ENCODE data around the gene FBXO11. TPM values are rescaled to one million over a fixed set of nuclear protein-coding genes. Genes with fewer than 3 reads are reported as not detected.
"Not testable (repeated sequence)": the region's sequence is repeated elsewhere in the genome, so short reads cannot be mapped to it uniquely, and the experiment has no call there.

The FBXO11 gene
- total RNA-seq, 2 experiments from 2014 or later: 33.0 to 40.3 TPM

GRCh38 chr2:47897191-47897882, 9.0 kb downstream of the FBXO11 start:
- H3K27ac Mint-ChIP-seq: peak overlapping the region; percentile 77
- intact Hi-C loops (cut with DNase I, micrococcal nuclease); POLR2A ChIA-PET; H3K27me3 Mint-ChIP-seq; H3K4me3 Mint-ChIP-seq; H3K9me3 Mint-ChIP-seq (ENCODE audit: low read depth): not testable (repeated sequence)
- DNase-seq (peak; percentile 30), ATAC-seq (peak; percentile 7)
- H3K4me1 Mint-ChIP-seq: peaks cover 72% of the 10 kb centered on the region
- CTCF ChIA-PET: interaction anchor here (0.8 to 2.4 kb wide), 2 partner anchors 10 to 28 kb away, joined by 4 to 6 read pairs; no protein-coding TSS in a partner anchor
- peaks cover 25% of the 10 kb centered on the region for H3K36me3 Mint-ChIP-seq (ENCODE audit: low read depth)

- intact Hi-C loops (cut with DNase I, micrococcal nuclease): no loop called here
- H3K36me3 Mint-ChIP-seq (ENCODE audit: low read depth): peaks cover 28% of the 10 kb centered on the region
- H3K4me1 Mint-ChIP-seq: peaks cover 73% of the 10 kb centered on the region
- H3K27me3 Mint-ChIP-seq: no peaks in the 10 kb centered on the region
- ChIA-PET CTCF (interaction anchor here (0.8 to 2.4 kb wide), 3 partner anchors 10 to 121 kb away, joined by 3 to 6 read pairs (median 4); no protein-coding TSS in a partner anchor), POLR2A (no interaction called here)
- no peak for ATAC-seq
- peak overlapping the region; percentile 43 for H3K27ac Mint-ChIP-seq
- no peak overlapping the region for H3K4me3 Mint-ChIP-seq
- no peaks in the 10 kb centered on the region for H3K9me3 Mint-ChIP-seq (ENCODE audit: low read depth)
- no peak for DNase-seq
Measured at GRCh38 chr2:47896450-47896968, 9.8 kb downstream of the FBXO11 start.

- H3K27me3 Mint-ChIP-seq: no peaks in the 10 kb centered on the region
- ChIA-PET CTCF (interaction anchor here (0.6 to 2.8 kb wide), 3 partner anchors 8 to 16 kb away, joined by 3 to 10 read pairs (median 4); no protein-coding TSS in a partner anchor), POLR2A (interaction anchor here (0.7 kb wide), 1 partner anchor 186 kb away, joined by 4 read pairs; no protein-coding TSS in a partner anchor)
- DNase-seq (no peak), ATAC-seq (no peak)
- H3K4me1 Mint-ChIP-seq: peaks cover 81% of the 10 kb centered on the region
- intact Hi-C loops (cut with DNase I, micrococcal nuclease): no loop called here
- peaks cover 27% of the 10 kb centered on the region for H3K36me3 Mint-ChIP-seq (ENCODE audit: low read depth)
- no peak overlapping the region for H3K27ac Mint-ChIP-seq
- H3K4me3 Mint-ChIP-seq: no peak overlapping the region
- no peaks in the 10 kb centered on the region for H3K9me3 Mint-ChIP-seq (ENCODE audit: low read depth)
Measured at GRCh38 chr2:47893771-47894170, 12.5 kb downstream of the FBXO11 start.

- Mint-ChIP-seq H3K27ac (peak overlapping the region; percentile 3), H3K9me3 (ENCODE audit: low read depth) (no peaks in the 10 kb centered on the region), H3K4me1 (peaks cover 79% of the 10 kb centered on the region), H3K36me3 (ENCODE audit: low read depth) (peaks cover 21% of the 10 kb centered on the region), H3K4me3 (no peak overlapping the region), H3K27me3 (no peaks in the 10 kb centered on the region)
- POLR2A ChIA-PET: interaction anchor here (0.6 to 0.7 kb wide), 2 partner anchors 204 to 210 kb away, joined by 3 read pairs; no protein-coding TSS in a partner anchor
- CTCF ChIA-PET: interaction anchor here (0.9 to 2.8 kb wide), 3 partner anchors 10 to 21 kb away, joined by 3 to 10 read pairs (median 4); no protein-coding TSS in a partner anchor
- ATAC-seq (no peak), DNase-seq (no peak)
- intact Hi-C loops (cut with DNase I, micrococcal nuclease): no loop called here
Measured at GRCh38 chr2:47892338-47892730, 14.0 kb downstream of the FBXO11 start.

DNA sequence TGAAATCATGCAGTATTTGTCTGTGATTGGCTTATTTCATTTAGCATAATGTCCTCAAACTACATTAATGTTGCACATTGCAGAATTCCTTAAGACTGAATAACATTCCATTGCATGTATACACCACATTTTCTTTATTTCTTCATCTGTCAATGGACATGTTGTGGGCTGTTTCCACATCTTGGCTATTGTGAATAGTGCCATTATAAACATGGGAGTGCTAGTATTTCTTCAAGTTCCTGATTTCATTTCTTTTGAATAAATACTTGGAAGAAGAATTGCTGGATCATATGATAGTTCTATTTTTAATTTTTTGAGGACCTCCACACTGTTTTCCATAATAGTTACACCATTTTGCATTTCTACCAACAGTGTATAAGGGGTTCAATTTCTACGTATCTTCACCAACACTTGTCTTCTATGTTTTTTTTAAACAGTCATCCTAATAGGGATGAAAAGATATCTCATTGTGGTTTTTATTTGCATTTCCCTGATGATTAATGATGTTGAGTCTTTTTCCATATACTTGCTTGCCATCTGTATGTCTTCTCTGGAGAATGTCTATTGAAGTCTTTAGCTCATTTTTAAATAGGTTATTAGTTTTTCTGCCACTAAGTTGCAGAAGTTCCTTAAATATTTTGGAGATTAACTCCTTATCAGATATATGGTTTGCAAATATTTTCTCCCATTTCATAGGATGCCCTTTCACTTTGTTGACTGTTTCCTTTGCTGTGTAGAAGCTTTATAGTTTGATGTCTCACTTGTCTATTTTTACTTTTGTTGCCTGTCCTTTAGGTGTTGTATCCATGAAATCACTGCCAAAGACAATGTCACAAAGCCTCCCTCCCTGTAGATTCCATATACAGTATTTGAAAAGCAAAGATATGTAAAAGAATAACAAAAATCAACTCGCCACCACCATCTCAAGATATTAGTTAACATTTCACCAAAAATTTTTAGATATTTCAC, 14.6 kb downstream of the FBXO11 start:
- ATAC-seq: peak; percentile 9
- Mint-ChIP-seq H3K4me1 (peaks cover 78% of the 10 kb centered on the region), H3K9me3 (ENCODE audit: low read depth) (no peaks in the 10 kb centered on the region), H3K4me3 (no peak overlapping the region), H3K36me3 (ENCODE audit: low read depth) (peaks cover 15% of the 10 kb centered on the region), H3K27ac (peak overlapping the region; percentile 35), H3K27me3 (no peaks in the 10 kb centered on the region)
- ChIA-PET CTCF (interaction anchor here (0.9 to 2.8 kb wide), 3 partner anchors 10 to 20 kb away, joined by 3 to 10 read pairs (median 4); no protein-coding TSS in a partner anchor), POLR2A (interaction anchor here (0.6 to 0.7 kb wide), 2 partner anchors 204 to 209 kb away, joined by 3 read pairs; no protein-coding TSS in a partner anchor)
- intact Hi-C loops (cut with DNase I, micrococcal nuclease): no loop called here
- no peak for DNase-seq

GRCh38 chr2:47890711-47891368, 15.5 kb downstream of the FBXO11 start:
- H3K36me3 Mint-ChIP-seq (ENCODE audit: low read depth): peaks cover 15% of the 10 kb centered on the region
- H3K27ac Mint-ChIP-seq: no peak overlapping the region
- POLR2A ChIA-PET: no interaction called here
- ATAC-seq (peak; percentile 67), DNase-seq (no peak)
- CTCF ChIA-PET: no interaction called here
- H3K4me1 Mint-ChIP-seq: peaks cover 71% of the 10 kb centered on the region
- no peaks in the 10 kb centered on the region for H3K9me3 Mint-ChIP-seq (ENCODE audit: low read depth)
- no peaks in the 10 kb centered on the region for H3K27me3 Mint-ChIP-seq
- H3K4me3 Mint-ChIP-seq: no peak overlapping the region
- intact Hi-C loops (cut with DNase I, micrococcal nuclease): no loop called here

DNA sequence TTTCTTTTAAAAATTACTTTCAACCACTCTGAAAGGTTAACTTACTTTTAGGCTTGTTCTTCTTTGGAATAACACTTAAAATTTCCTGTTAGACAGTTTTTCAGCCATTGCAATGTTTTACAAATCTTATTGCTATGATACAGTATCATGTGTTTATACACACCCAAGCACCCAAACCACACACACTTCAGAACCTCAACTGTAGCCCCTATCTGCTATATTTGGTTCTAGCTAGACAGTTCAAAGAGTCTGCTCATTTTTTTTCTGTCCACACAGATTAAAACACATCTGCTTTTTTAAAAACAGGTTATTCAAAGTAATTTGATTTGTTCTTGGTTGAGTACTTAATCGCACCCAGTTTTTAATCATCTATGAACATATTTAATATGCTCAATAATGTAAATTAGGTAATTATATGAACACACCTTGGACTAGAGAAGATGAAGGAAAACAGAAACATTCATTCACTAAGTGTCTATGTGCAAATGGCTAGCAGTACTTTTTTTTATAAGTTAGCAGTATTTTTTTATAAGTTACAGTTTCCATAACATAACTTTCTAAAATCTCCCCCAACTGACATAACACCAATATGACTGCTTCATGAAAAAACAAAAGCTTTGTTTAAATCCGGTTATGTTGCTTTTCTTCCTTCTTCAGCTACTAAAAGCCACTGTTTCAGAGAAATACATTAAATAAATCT, 17.6 kb downstream of the FBXO11 start:
- H3K36me3 Mint-ChIP-seq (ENCODE audit: low read depth): peaks cover 17% of the 10 kb centered on the region
- DNase-seq (no peak), ATAC-seq (peak; percentile 51)
- CTCF ChIA-PET: interaction anchor here (0.8 to 2.1 kb wide), 3 partner anchors 18 to 35 kb away, joined by 4 to 6 read pairs (median 5); no protein-coding TSS in a partner anchor
- H3K27me3 Mint-ChIP-seq: no peaks in the 10 kb centered on the region
- H3K4me1 Mint-ChIP-seq: peaks cover 72% of the 10 kb centered on the region
- POLR2A ChIA-PET: interaction anchor here (0.8 kb wide), 1 partner anchor 16 kb away, joined by 5 read pairs; no protein-coding TSS in a partner anchor
- H3K9me3 Mint-ChIP-seq (ENCODE audit: low read depth): no peaks in the 10 kb centered on the region
- H3K27ac Mint-ChIP-seq: peak overlapping the region; percentile 40
- intact Hi-C loops (cut with DNase I, micrococcal nuclease): no loop called here
- no peak overlapping the region for H3K4me3 Mint-ChIP-seq

DNA sequence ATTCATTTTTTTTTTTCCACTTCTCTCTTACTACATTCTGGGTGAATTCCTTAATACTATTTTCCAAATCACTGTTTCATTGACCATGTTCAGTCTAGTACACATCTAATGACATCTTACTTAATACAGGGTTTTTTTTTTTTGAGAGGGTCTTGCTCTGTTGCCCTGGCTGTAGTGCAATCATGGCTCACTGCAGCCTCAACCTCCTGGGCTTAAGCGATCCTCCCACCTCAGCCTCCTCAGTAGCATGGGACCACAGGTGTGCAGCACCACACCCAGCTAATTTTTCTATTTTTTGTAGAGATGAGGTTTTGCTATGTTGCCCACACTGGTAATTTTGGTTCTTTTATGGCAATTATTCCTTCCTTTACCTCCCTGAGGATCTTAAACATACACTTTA, 29.4 kb downstream of the FBXO11 start:
- intact Hi-C loops (cut with DNase I, micrococcal nuclease): no loop called here
- no peak overlapping the region for H3K27ac Mint-ChIP-seq

DNA sequence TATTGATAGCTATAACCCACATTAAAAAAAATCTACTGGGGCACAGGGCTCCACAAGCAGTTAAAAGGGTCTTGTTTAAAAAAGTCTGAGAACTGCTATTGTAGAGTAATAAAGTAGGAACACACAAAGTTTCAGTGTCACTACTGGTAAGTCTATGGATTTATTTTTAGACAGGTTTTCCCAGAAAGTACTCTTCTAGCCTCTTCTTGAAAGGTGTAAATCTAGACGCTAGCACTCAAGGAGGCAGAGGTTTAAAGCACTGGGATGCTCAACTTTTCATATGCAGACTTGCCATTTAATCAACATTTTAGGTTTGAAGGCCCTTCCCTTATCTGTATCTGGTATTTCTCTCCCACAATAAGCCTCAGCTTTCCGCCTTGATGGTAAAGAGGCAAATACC, 33.4 kb downstream of the FBXO11 start:
- no peak overlapping the region for H3K27ac Mint-ChIP-seq
- no peak for DNase-seq

More for the DNA sequence above, 29.4 kb downstream of the FBXO11 start:
- peaks cover 28% of the 10 kb centered on the region for H3K36me3 Mint-ChIP-seq (ENCODE audit: low read depth)
- no peak for DNase-seq
- peaks cover 66% of the 10 kb centered on the region for H3K4me1 Mint-ChIP-seq
- H3K27me3 Mint-ChIP-seq: no peaks in the 10 kb centered on the region
- no peak for ATAC-seq
- no peak overlapping the region for H3K4me3 Mint-ChIP-seq
- POLR2A ChIA-PET: no interaction called here
- H3K9me3 Mint-ChIP-seq (ENCODE audit: low read depth): peaks cover under 1% of the 10 kb centered on the region
- CTCF ChIA-PET: interaction anchor here (1.1 to 1.5 kb wide), 2 partner anchors 9 to 18 kb away, joined by 4 to 7 read pairs; no protein-coding TSS in a partner anchor

More for the DNA sequence above, 33.4 kb downstream of the FBXO11 start:
- H3K27me3 Mint-ChIP-seq: no peaks in the 10 kb centered on the region
- H3K9me3 Mint-ChIP-seq (ENCODE audit: low read depth): no peaks in the 10 kb centered on the region
- ATAC-seq: no peak
- ChIA-PET CTCF (interaction anchor here (0.7 to 1.4 kb wide), 4 partner anchors 13 to 241 kb away, joined by 3 read pairs; no protein-coding TSS in a partner anchor), POLR2A (no interaction called here)
- H3K36me3 Mint-ChIP-seq (ENCODE audit: low read depth): peaks cover 39% of the 10 kb centered on the region
- intact Hi-C loops (cut with DNase I, micrococcal nuclease): no loop called here
- peaks cover 80% of the 10 kb centered on the region for H3K4me1 Mint-ChIP-seq
- H3K4me3 Mint-ChIP-seq: no peak overlapping the region
